Testis (tissue), 3 donors: Measurements from ENCODE around the gene CUBN. TPM values are rescaled to one million over a fixed set of nuclear protein-coding genes. Genes with fewer than 3 reads are reported as not detected.

Source experiments
- DNase-seq: peaks from one replicate; pipeline ENCODE4 v3.0.0-alpha.2; 2019
- H3K27ac ChIP-seq, 2 donors: fragments of 200-600 bp; sonication (generic); one replicate each; pipeline ENCODE4 v1.5.1; 2019
- H3K27me3 ChIP-seq: fragments of 200-600 bp; sonication (generic); one replicate; pipeline ENCODE4 v1.5.1; 2019
- H3K36me3 ChIP-seq: fragments of 200-600 bp; sonication (generic); one replicate; pipeline ENCODE4 v1.5.1; 2017; ENCODE audit warnings: low read depth; ENCODE audit errors: missing control alignments
- H3K4me1 ChIP-seq: fragments of 200-600 bp; sonication (generic); one replicate; pipeline ENCODE4 v1.5.1; 2019
- H3K4me3 ChIP-seq, 2 donors: fragments of 200-600 bp; sonication (generic); one replicate each; pipeline ENCODE4 v1.5.1; 2017 to 2019
- H3K9me3 ChIP-seq: fragments of 200-600 bp; sonication (generic); one replicate; pipeline ENCODE4 v1.5.1; 2017
- POLR2A ChIP-seq: fragments of 450-650 bp; IDR thresholded peaks from one replicate; pipeline ENCODE4 v1.6.1; 2017; ENCODE audit warnings: antibody characterized with exemption, mild to moderate bottlenecking, moderate library complexity
- WGBS, 2 donors: methylation state at CpG; one replicate each; pipeline ENCODE4 v1.1.5; 2018; 5-methylcytosine and 5-hydroxymethylcytosine counted together
- intact Hi-C: fragments of 100-400 bp; cut with DNase I; formaldehyde crosslinking; loops from one replicate; pipeline ENCODE4 v1.15.1; 2023; ENCODE audit warnings: low total_unique reads
- polyA plus RNA-seq: library from polyadenylated mRNA; stranded (reverse); fragments of 350-450 nt; fragmentation: Illumina TruSeq; extraction: RNeasy Lipid Tissue Mini Kit (QIAGEN cat#74804); gene quantifications from one replicate; pipeline ENCODE4 v1.2.3, GENCODE V29; 2014; ENCODE audit warnings: low read depth, low replicate concordance; ENCODE audit not compliant: insufficient read depth
- total RNA-seq, 2 donors: library from RNA; depleted of rRNA; stranded (reverse); fragments of >200 nt; gene quantifications; one replicate each; pipeline ENCODE4 v1.2.3, GENCODE V29; 2016
- TF ChIP-seq, protein P1 (sequence below), 3 experiments: fragments of 450-650 bp in 2 of 3; fragments of 200-600 bp in 1 of 3; sonication (generic) in 1 of 3; IDR thresholded peaks; one replicate each; pipeline ENCODE4 v1.5.1; 2016 to 2019; ENCODE audit warnings: antibody characterized with exemption in 3 of 3, mild to moderate bottlenecking in 2 of 3, moderate library complexity in 1 of 3

CUBN gene
- total and polyA plus RNA-seq, 3 donors from 2014 or later, result 11.0 to 39.3 (median 19.2) TPM

DNA sequence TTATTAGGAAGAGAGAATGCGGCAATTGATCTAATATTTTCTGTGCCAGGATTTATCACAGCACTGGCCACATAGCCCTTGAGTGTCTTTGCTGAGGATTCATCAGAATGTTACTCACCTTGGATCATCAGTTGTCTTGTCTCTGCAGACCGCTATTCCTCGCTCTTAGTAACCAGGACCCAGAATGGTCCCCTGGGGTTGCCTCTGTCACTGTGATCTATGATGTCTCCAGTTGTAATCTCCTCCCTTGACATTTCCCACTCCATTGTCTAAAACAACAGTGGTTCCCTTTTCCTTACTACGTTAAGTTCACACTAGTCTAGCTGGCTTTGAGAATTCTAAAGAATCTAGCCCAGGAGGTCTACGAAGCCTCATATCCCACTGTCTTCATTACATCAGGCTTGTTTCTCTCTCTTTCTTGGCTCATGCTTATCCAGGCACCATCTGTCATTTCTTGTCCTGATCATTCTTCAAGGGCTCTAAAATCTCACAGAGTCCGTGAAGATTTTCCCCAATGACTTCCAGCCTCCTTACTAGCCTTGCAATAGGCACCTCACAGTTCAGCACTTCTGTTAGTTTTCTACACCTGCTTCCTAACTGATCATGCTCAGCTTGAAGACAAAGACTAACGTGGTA lies 125.8 kb downstream of the CUBN start:
- TF ChIP-seq POLR2A, result no peak
- TF ChIP-seq, protein P1, sequence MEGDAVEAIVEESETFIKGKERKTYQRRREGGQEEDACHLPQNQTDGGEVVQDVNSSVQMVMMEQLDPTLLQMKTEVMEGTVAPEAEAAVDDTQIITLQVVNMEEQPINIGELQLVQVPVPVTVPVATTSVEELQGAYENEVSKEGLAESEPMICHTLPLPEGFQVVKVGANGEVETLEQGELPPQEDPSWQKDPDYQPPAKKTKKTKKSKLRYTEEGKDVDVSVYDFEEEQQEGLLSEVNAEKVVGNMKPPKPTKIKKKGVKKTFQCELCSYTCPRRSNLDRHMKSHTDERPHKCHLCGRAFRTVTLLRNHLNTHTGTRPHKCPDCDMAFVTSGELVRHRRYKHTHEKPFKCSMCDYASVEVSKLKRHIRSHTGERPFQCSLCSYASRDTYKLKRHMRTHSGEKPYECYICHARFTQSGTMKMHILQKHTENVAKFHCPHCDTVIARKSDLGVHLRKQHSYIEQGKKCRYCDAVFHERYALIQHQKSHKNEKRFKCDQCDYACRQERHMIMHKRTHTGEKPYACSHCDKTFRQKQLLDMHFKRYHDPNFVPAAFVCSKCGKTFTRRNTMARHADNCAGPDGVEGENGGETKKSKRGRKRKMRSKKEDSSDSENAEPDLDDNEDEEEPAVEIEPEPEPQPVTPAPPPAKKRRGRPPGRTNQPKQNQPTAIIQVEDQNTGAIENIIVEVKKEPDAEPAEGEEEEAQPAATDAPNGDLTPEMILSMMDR (IDR thresholded peaks at IDR 0.05), result no peak
- Histone ChIP-seq H3K36me3 (no peaks in the 10 kb centered on the region), H3K9me3 (no peaks in the 10 kb centered on the region), H3K27me3 (no peaks in the 10 kb centered on the region), H3K4me1 (peaks cover 54% of the 10 kb centered on the region), H3K27ac (peak overlapping the region in 1 of 2 donors; percentile 86), H3K4me3 (no peak overlapping the region)
- WGBS, 2 donors, result 85 to 87% methylated on average over 7 of the region's 7 CpGs
- DNase-seq, result no peak
- intact Hi-C loops, result no loop called here

GRCh38 chr10:17003151-17003550 lies 126.5 kb downstream of the CUBN start:
- Histone ChIP-seq H3K9me3 (no peaks in the 10 kb centered on the region), H3K4me1 (peaks cover 47% of the 10 kb centered on the region), H3K4me3 (no peak overlapping the region), H3K27me3 (no peaks in the 10 kb centered on the region), H3K36me3 (no peaks in the 10 kb centered on the region), H3K27ac (peak overlapping the region; percentile 82 to 86)
- WGBS, 2 donors, result 54 to 57% methylated on average over 7 of the region's 7 CpGs
- DNase-seq, result no peak
- TF ChIP-seq, protein P1 (IDR thresholded peaks at IDR 0.05), result no peak
- no peak for TF ChIP-seq POLR2A
- intact Hi-C loops, result no loop called here

- peaks cover 37% of the 10 kb centered on the region for H3K4me1 ChIP-seq
These were observed 127.5 kb downstream of the CUBN start for GRCh38 chr10:17001961-17002749.

DNA sequence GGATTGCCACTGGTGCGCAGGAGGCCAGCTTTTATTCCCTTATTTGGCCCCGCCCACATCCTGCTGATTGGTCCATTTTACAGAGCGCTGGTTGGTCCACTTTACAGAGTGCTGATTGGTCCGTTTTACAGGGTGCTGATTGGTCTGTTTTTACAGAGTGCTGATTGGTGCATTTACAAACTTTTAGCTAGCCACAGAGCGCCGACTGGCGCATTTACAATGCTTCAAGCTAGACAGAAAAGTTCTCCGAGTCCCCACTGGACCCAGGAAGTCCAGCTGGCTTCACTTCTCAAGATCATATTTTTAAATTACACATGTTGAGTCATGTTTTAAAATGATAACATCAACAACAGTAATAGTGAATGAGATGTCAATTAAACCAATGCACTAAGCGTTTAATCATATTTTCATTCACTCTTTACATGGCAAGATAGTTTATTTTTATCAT lies 128.3 kb downstream of the CUBN start:
- peaks cover 30% of the 10 kb centered on the region for H3K4me1 ChIP-seq
- H3K27ac ChIP-seq, result peak overlapping the region; percentile 82 to 86
- WGBS, 2 donors, result 69 to 82% methylated on average over 8 to 9 of the region's 9 CpGs
- H3K36me3 ChIP-seq, result no peaks in the 10 kb centered on the region
- H3K9me3 ChIP-seq, result no peaks in the 10 kb centered on the region
- no peak for TF ChIP-seq POLR2A
- TF ChIP-seq, protein P1 (IDR thresholded peaks at IDR 0.05), result no peak
- no peak overlapping the region for H3K4me3 ChIP-seq
- no peaks in the 10 kb centered on the region for H3K27me3 ChIP-seq
- peak; percentile 54 for DNase-seq
- intact Hi-C loops, result no loop called here

More at GRCh38 chr10:17001961-17002749, 127.5 kb downstream of the CUBN start:
- 29 to 32% methylated on average over 8 of the region's 8 CpGs for WGBS, 2 donors
- Histone ChIP-seq H3K4me3 (no peak overlapping the region), H3K36me3 (no peaks in the 10 kb centered on the region), H3K27ac (peak overlapping the region; percentile 82 to 86), H3K9me3 (no peaks in the 10 kb centered on the region), H3K27me3 (no peaks in the 10 kb centered on the region)
- intact Hi-C loops, result no loop called here
- no peak for TF ChIP-seq POLR2A
- TF ChIP-seq, protein P1 (IDR thresholded peaks at IDR 0.05), result no peak
- DNase-seq, result peak; percentile 70
